Right kidney (tissue), 1 donor: ENCODE data around the gene POLD2.

Experiments
- DNase-seq: peaks from one replicate; pipeline ENCODE4 v3.0.0-alpha.2; 2016

The POLD2 gene

GRCh38 chr7:44153948-44154335, 30.6 kb upstream of the POLD2 start:
- DNase-seq, result no peak

- no peak for DNase-seq
Observed at GRCh38 chr7:44152971-44153947, 29.9 kb upstream of the POLD2 start.

- no peak for DNase-seq
Observed at GRCh38 chr7:44151956-44152355, 28.6 kb upstream of the POLD2 start.

- DNase-seq, result no peak
Observed at GRCh38 chr7:44150966-44151941, 27.9 kb upstream of the POLD2 start.

GRCh38 chr7:44150466-44150832, 27.1 kb upstream of the POLD2 start:
- no peak for DNase-seq

- no peak for DNase-seq
Observed at GRCh38 chr7:44149571-44150465, 26.5 kb upstream of the POLD2 start.

- no peak for DNase-seq
Observed at GRCh38 chr7:44148961-44149536, 25.7 kb upstream of the POLD2 start.

GRCh38 chr7:44148166-44148565, 24.8 kb upstream of the POLD2 start:
- no peak for DNase-seq

- peak; percentile 46 for DNase-seq
Observed at GRCh38 chr7:44147026-44147991, 24.0 kb upstream of the POLD2 start.

- peak; percentile 72 for DNase-seq
Observed at GRCh38 chr7:44145969-44146911, 22.9 kb upstream of the POLD2 start.

GRCh38 chr7:44145479-44145968, 22.2 kb upstream of the POLD2 start:
- DNase-seq, result peak; percentile 69

- peak; percentile 34 for DNase-seq
Observed at GRCh38 chr7:44144968-44145478, 21.7 kb upstream of the POLD2 start.

GRCh38 chr7:44144426-44144967, 21.1 kb upstream of the POLD2 start:
- DNase-seq, result no peak

- no peak for DNase-seq
Observed at GRCh38 chr7:44143646-44144250, 20.4 kb upstream of the POLD2 start.

GRCh38 chr7:44142028-44142427, 18.7 kb upstream of the POLD2 start:
- no peak for DNase-seq

- no peak for DNase-seq
Observed at GRCh38 chr7:44141221-44141850, 18.0 kb upstream of the POLD2 start, which contains the start of gene MYL7. MYL7 (minus strand) TSS chr7:44141332; CDS start chr7:44141305, 27 bp downstream.

- no peak for DNase-seq
Observed at GRCh38 chr7:44140341-44140740, 17.0 kb upstream of the POLD2 start.
